Loucy (cell line): ENCODE results near the gene MMP7.
A peak's percentile ranks its signal among the peaks of the same experiment; 100 is the strongest.

Source experiments
- H2AFZ ChIP-seq: fragments of 200-600 bp; sonication (generic); 2 replicates; pipeline ENCODE4 v1.6.0; 2016; ENCODE audit warnings: antibody characterized with exemption, mild to moderate bottlenecking, low read length, moderate library complexity
- H3F3A ChIP-seq: fragments of 200-600 bp; 2 replicates; pipeline ENCODE4 v1.6.0; 2016; ENCODE audit warnings: antibody characterized with exemption, low read depth, mild to moderate bottlenecking
- H3K27me3 ChIP-seq: fragments of 200-600 bp; sonication (generic); 2 replicates; pipeline ENCODE4 v1.6.1; 2014; ENCODE audit warnings: low read length, mild to moderate bottlenecking; ENCODE audit not compliant: insufficient read depth, poor library complexity, severe bottlenecking
- H3K36me3 ChIP-seq: fragments of 200-600 bp; sonication (generic); 2 replicates; pipeline ENCODE4 v1.6.1; 2016; ENCODE audit warnings: low read length; ENCODE audit not compliant: insufficient read depth
- H3K4me1 ChIP-seq: fragments of 200-600 bp; sonication (generic); 2 replicates; pipeline ENCODE4 v1.5.1; 2014; ENCODE audit warnings: low read length, mild to moderate bottlenecking; ENCODE audit not compliant: insufficient read depth, poor library complexity, severe bottlenecking
- H3K4me2 ChIP-seq: fragments of 200-600 bp; sonication (generic); 2 replicates; pipeline ENCODE4 v1.6.0; 2014; ENCODE audit warnings: antibody characterized with exemption, low read length, low read depth, mild to moderate bottlenecking; ENCODE audit not compliant: poor library complexity, severe bottlenecking
- H3K4me3 ChIP-seq: fragments of 200-600 bp; sonication (generic); 2 replicates; pipeline ENCODE4 v1.5.1; 2014; ENCODE audit warnings: low read length, mild to moderate bottlenecking, mixed read lengths; ENCODE audit not compliant: poor library complexity, severe bottlenecking
- H3K79me2 ChIP-seq: fragments of 200-600 bp; sonication (generic); 2 replicates; pipeline ENCODE4 v1.6.1; 2014; ENCODE audit warnings: low read length; ENCODE audit not compliant: insufficient read depth
- H3K9ac ChIP-seq: fragments of 200-600 bp; sonication (generic); 2 replicates; pipeline ENCODE4 v1.6.0; 2014; ENCODE audit warnings: mild to moderate bottlenecking, low read depth, low read length, moderate library complexity; ENCODE audit not compliant: poor library complexity, severe bottlenecking
- H3K9me2 ChIP-seq: fragments of 200-600 bp; sonication (generic); replicated peaks from 2 replicates; pipeline ENCODE4 v1.6.1; 2016; ENCODE audit warnings: low read depth, low read length, mixed read lengths
- H3K9me3 ChIP-seq: fragments of 200-600 bp; sonication (generic); 2 replicates; pipeline ENCODE4 v1.6.1; 2014; ENCODE audit warnings: mild to moderate bottlenecking, antibody characterized with exemption, low read length, low read depth; ENCODE audit not compliant: insufficient read depth
- H4K20me1 ChIP-seq: fragments of 200-600 bp; sonication (generic); 2 replicates; pipeline ENCODE4 v1.6.0; 2014; ENCODE audit warnings: antibody characterized with exemption, low read length, mild to moderate bottlenecking; ENCODE audit not compliant: insufficient read depth, poor library complexity, severe bottlenecking
- CTCF ChIP-seq: fragments of 200-600 bp; sonication (generic); conservative IDR thresholded peaks from 2 replicates; pipeline ENCODE4 v1.5.1; 2014; ENCODE audit warnings: mild to moderate bottlenecking, antibody characterized with exemption, low read length
- EZH2phosphoT487 ChIP-seq: fragments of 200-600 bp; IDR thresholded peaks from 2 replicates; pipeline ENCODE4 v1.6.1; 2018; ENCODE audit warnings: antibody characterized with exemption, mild to moderate bottlenecking, moderate library complexity, borderline replicate concordance

Gene MMP7

DNA sequence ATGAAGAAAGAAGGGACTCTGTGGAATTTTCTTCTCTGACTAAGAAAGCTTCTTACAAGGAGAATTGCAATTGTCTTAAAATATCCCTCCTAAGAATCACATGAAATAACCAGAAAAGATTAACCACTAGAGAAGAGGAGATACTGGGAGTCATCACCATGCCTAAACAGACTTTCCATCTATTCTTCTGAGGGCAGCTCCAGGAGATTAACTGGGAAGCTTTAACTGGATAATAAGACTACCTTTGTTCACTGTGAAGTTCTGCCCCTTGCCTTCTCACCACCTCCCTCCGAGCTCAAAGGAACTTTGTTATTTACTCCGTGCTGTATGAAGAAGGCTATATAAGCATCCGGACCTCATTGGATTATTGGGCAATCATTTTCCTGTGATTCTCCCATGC, 24.5 kb upstream of the MMP7 start:
- H3K4me2 ChIP-seq = no peak overlapping the region
- H4K20me1 ChIP-seq = no peaks in the 10 kb centered on the region
- no peak overlapping the region for H3K4me3 ChIP-seq
- H3K9me3 ChIP-seq = peaks cover 13% of the 10 kb centered on the region
- H3K79me2 ChIP-seq = no peaks in the 10 kb centered on the region
- H3K27me3 ChIP-seq = no peaks in the 10 kb centered on the region
- TF ChIP-seq EZH2phosphoT487 = no peak
- TF ChIP-seq CTCF = no peak
- H3F3A ChIP-seq = peaks cover 7% of the 10 kb centered on the region; the same call in 1 of the 2 replicates
- no peaks in the 10 kb centered on the region for H3K36me3 ChIP-seq
- peaks cover 27% of the 10 kb centered on the region for H3K4me1 ChIP-seq
- H3K9ac ChIP-seq = no peak overlapping the region
- no peak overlapping the region for H2AFZ ChIP-seq
- H3K9me2 ChIP-seq = no peaks in the 10 kb centered on the region

- Histone ChIP-seq H3K4me1 (peaks cover 15% of the 10 kb centered on the region), H3F3A (no peaks in the 10 kb centered on the region), H4K20me1 (no peaks in the 10 kb centered on the region), H2AFZ (peak overlapping the region; percentile 9; the same call in 1 of the 2 replicates), H3K9me3 (peaks cover 11% of the 10 kb centered on the region), H3K4me2 (no peak overlapping the region), H3K9ac (no peak overlapping the region), H3K79me2 (no peaks in the 10 kb centered on the region), H3K36me3 (no peaks in the 10 kb centered on the region), H3K4me3 (no peak overlapping the region), H3K27me3 (no peaks in the 10 kb centered on the region), H3K9me2 (no peaks in the 10 kb centered on the region)
- no peak for TF ChIP-seq CTCF
- no peak for TF ChIP-seq EZH2phosphoT487
Measured at GRCh38 chr11:102553835-102554282, 23.3 kb upstream of the MMP7 start.

DNA sequence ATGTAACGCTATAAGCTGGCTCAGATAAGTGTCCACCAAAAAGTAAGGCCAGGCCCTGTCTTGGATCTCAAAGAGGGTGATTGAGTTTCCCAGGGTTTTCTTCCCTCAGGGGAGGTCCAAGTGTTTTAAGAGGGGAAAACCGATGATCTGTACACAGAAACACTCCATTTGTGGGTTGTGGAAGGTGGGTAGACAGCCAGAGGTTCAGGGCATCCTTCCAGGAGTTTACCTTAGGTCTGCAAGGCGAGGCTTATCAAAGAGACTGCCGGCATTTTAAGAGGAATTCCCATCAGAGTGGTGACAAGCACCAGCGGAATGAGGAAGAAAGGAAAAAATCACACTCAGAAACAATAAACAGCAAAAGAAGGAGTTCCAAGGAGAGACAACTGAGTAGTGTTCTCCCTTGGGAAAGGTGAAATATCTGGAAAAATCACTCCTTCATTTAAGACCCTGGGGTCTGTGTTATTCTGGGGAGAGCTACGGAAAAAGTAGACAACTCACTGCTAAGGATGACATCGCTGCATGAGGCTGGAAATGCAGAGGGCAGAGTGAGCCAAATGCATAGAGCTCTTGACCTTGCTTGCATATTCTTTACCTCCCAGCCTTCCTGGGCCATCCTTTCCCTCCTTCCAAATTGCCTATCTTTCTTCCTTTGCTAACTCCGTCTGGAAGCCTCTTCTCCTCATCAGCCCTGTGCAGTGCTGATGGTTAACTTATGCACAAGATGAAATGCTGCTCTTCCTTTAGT, 22.1 kb upstream of the MMP7 start:
- Histone ChIP-seq H3K79me2 (no peaks in the 10 kb centered on the region), H3K36me3 (no peaks in the 10 kb centered on the region), H3K9me3 (no peaks in the 10 kb centered on the region), H3K9me2 (no peaks in the 10 kb centered on the region), H3K4me1 (peaks cover 16% of the 10 kb centered on the region), H3K27me3 (no peaks in the 10 kb centered on the region), H3F3A (no peaks in the 10 kb centered on the region), H3K9ac (no peak overlapping the region), H3K4me2 (no peak overlapping the region), H4K20me1 (no peaks in the 10 kb centered on the region), H3K4me3 (no peak overlapping the region), H2AFZ (0 out of 2 replicates have a peak overlapping the region, but pooled peaks have one; percentile 69)
- TF ChIP-seq EZH2phosphoT487 (no peak), CTCF (no peak)
